WTC11 (cell line): Measurements from ENCODE around the gene VWA7.

ENCODE experiments used
- AR ChIP-seq: fragments of 250-450 bp; sonication (Bioruptor Pico); IDR thresholded peaks from 2 replicates; pipeline ENCODE4 v1.9.0; 2021; ENCODE audit warnings: mild to moderate bottlenecking
- CBFB ChIP-seq: sonication (generic); formaldehyde crosslinking; IDR thresholded peaks from 2 replicates; pipeline ENCODE4 v1.8.1; 2022; ENCODE audit warnings: mild to moderate bottlenecking, low read depth, missing genetic modification reagents
- CREM ChIP-seq: sonication (generic); formaldehyde crosslinking; IDR thresholded peaks from 2 replicates; pipeline ENCODE4 v1.8.1; 2022; ENCODE audit warnings: mild to moderate bottlenecking, missing genetic modification reagents, moderate library complexity
- CTCF ChIP-seq: fragments of 200-600 bp; IDR thresholded peaks from 2 replicates; pipeline ENCODE4 v1.8.0; 2022; ENCODE audit warnings: antibody characterized with exemption
- FOXP4 ChIP-seq: sonication (generic); formaldehyde crosslinking; IDR thresholded peaks from 2 replicates; pipeline ENCODE4 v1.8.0; 2022; ENCODE audit warnings: mild to moderate bottlenecking, missing genetic modification reagents
- SMAD3 ChIP-seq: sonication (generic); formaldehyde crosslinking; IDR thresholded peaks from 2 replicates; pipeline ENCODE4 v1.8.0; 2022; ENCODE audit warnings: missing genetic modification reagents, mild to moderate bottlenecking, borderline replicate concordance
- TCF7 ChIP-seq: sonication (generic); formaldehyde crosslinking; IDR thresholded peaks from 2 replicates; pipeline ENCODE4 v1.8.0; 2022; ENCODE audit warnings: mild to moderate bottlenecking, low read depth, missing genetic modification reagents, moderate library complexity
- USF2 ChIP-seq: sonication (generic); formaldehyde crosslinking; IDR thresholded peaks from 2 replicates; pipeline ENCODE4 v1.8.1; 2023; ENCODE audit warnings: mild to moderate bottlenecking, missing genetic modification reagents, moderate library complexity
- ZBTB21 ChIP-seq: sonication (generic); formaldehyde crosslinking; IDR thresholded peaks from 2 replicates; pipeline ENCODE4 v1.8.1; 2023; ENCODE audit warnings: mild to moderate bottlenecking, missing genetic modification reagents, borderline replicate concordance

- TF ChIP-seq CTCF (no peak), CBFB (CRISPR knock-in tag) (no peak), FOXP4 (CRISPR knock-in tag) (no peak), ZBTB21 (CRISPR knock-in tag) (no peak), CREM (CRISPR knock-in tag) (no peak), TCF7 (CRISPR knock-in tag) (no peak), SMAD3 (no peak), USF2 (CRISPR knock-in tag) (no peak), AR (CRISPR knock-in tag) (no peak)
Measured at GRCh38 chr6:31814677-31815024, 37.5 kb upstream of the VWA7 start.
